ENCODE data around the gene LDLRAP1. TPM values are rescaled to one million over a fixed set of nuclear protein-coding genes. Genes with fewer than 3 reads are reported as not detected.

The LDLRAP1 gene
- total RNA-seq, 2 donors from 2014 or later: 35.7 to 40.1 TPM

- DNase-seq: no peak
- H3K4me1 ChIP-seq: no peaks in the 10 kb centered on the region
- intact Hi-C loops (cut with DNase I): no loop called here
Measured at GRCh38 chr1:25576459-25577133, 33.2 kb downstream of the LDLRAP1 start.

GRCh38 chr1:25577134-25577920 lies 33.9 kb downstream of the LDLRAP1 start:
- Histone ChIP-seq H3K27me3 (no peaks in the 10 kb centered on the region), H3K4me3 (no peak overlapping the region), H3K4me1 (no peaks in the 10 kb centered on the region), H3K9ac (ENCODE audit: low read depth in 2 of 2, low read length in 2 of 2) (no peak overlapping the region), H3K9me3 (no peaks in the 10 kb centered on the region), H3K36me3 (no peaks in the 10 kb centered on the region), H3K27ac (no peak overlapping the region)
- intact Hi-C loops (cut with DNase I): no loop called here
- DNase-seq: no peak
- TF ChIP-seq CTCF (IDR thresholded peaks at IDR 0.05): no peak

More at GRCh38 chr1:25576459-25577133, 33.2 kb downstream of the LDLRAP1 start:
- no peak overlapping the region for H3K9ac ChIP-seq (ENCODE audit: low read depth in 2 of 2, low read length in 2 of 2)
- no peaks in the 10 kb centered on the region for H3K36me3 ChIP-seq
- no peaks in the 10 kb centered on the region for H3K27me3 ChIP-seq
- no peaks in the 10 kb centered on the region for H3K9me3 ChIP-seq
- no peak for TF ChIP-seq CTCF (IDR thresholded peaks at IDR 0.05)
- H3K27ac ChIP-seq: no peak overlapping the region
- H3K4me3 ChIP-seq: no peak overlapping the region

GRCh38 chr1:25579292-25580252 lies 36.2 kb downstream of the LDLRAP1 start:
- intact Hi-C loops (cut with DNase I): no loop called here
- Histone ChIP-seq H3K9me3 (no peaks in the 10 kb centered on the region), H3K36me3 (no peaks in the 10 kb centered on the region), H3K4me3 (no peak overlapping the region), H3K4me1 (no peaks in the 10 kb centered on the region), H3K9ac (ENCODE audit: low read depth in 2 of 2, low read length in 2 of 2) (no peak overlapping the region), H3K27ac (no peak overlapping the region), H3K27me3 (no peaks in the 10 kb centered on the region)
- DNase-seq: no peak
- TF ChIP-seq CTCF (IDR thresholded peaks at IDR 0.05): no peak

GRCh38 chr1:25580927-25581326 lies 37.5 kb downstream of the LDLRAP1 start:
- intact Hi-C loops (cut with DNase I): no loop called here
- Histone ChIP-seq H3K4me3 (no peak overlapping the region), H3K27me3 (no peaks in the 10 kb centered on the region), H3K27ac (no peak overlapping the region), H3K4me1 (no peaks in the 10 kb centered on the region), H3K9me3 (no peaks in the 10 kb centered on the region), H3K9ac (ENCODE audit: low read depth in 2 of 2, low read length in 2 of 2) (no peak overlapping the region), H3K36me3 (no peaks in the 10 kb centered on the region)
- DNase-seq: no peak
- no peak for TF ChIP-seq CTCF (IDR thresholded peaks at IDR 0.05)

- TF ChIP-seq CTCF (IDR thresholded peaks at IDR 0.05): no peak
- Histone ChIP-seq H3K9me3 (no peaks in the 10 kb centered on the region), H3K36me3 (no peaks in the 10 kb centered on the region), H3K9ac (ENCODE audit: low read depth in 2 of 2, low read length in 2 of 2) (no peak overlapping the region), H3K27me3 (no peaks in the 10 kb centered on the region), H3K4me3 (no peak overlapping the region), H3K4me1 (no peaks in the 10 kb centered on the region), H3K27ac (no peak overlapping the region)
- intact Hi-C loops (cut with DNase I): no loop called here
- no peak for DNase-seq
Measured at GRCh38 chr1:25581764-25582163, 38.4 kb downstream of the LDLRAP1 start.

Data from colonic mucosa (tissue), 4 donors.